ENCODE measurements around the gene LRCOL1. TPM values are rescaled to one million over a fixed set of nuclear protein-coding genes. Genes with fewer than 3 reads are reported as not detected.

The LRCOL1 gene
- total and polyA plus RNA-seq, 2 of the 13 experiments (the other 11 are each of a cell fraction or from before 2014, with no cell fraction given): not detected

GRCh38 chr12:132608231-132609171 is 1.9 kb downstream of the LRCOL1 start (continued):
- TF ChIP-seq NFAT5 (CRISPR knock-in tag; IDR thresholded peaks at IDR 0.05) (0 out of 2 replicates have a peak, but pooled peaks have one; percentile 35), SMARCC2 (IDR thresholded peaks at IDR 0.05) (no peak), NONO (IDR thresholded peaks at IDR 0.05) (no peak), NONO (CRISPR knock-in tag; conservative IDR thresholded peaks at IDR 0.05) (no peak), HOXA9 (CRISPR knock-in tag; IDR thresholded peaks at IDR 0.05; ENCODE audit: borderline replicate concordance) (no peak), MXD4 (CRISPR knock-in tag; IDR thresholded peaks at IDR 0.05) (no peak), TAF1 (CRISPR knock-in tag; IDR thresholded peaks at IDR 0.05) (no peak), TOE1 (CRISPR knock-in tag; IDR thresholded peaks at IDR 0.05) (no peak), ZNF878 (CRISPR knock-in tag; IDR thresholded peaks at IDR 0.05) (peak; percentile 82), ZFP1 (CRISPR knock-in tag; IDR thresholded peaks at IDR 0.05) (no peak), RARA (CRISPR knock-in tag; IDR thresholded peaks at IDR 0.05) (peak; percentile 93), GATA4 (IDR thresholded peaks at IDR 0.05; ENCODE audit: borderline replicate concordance, low read depth) (no peak), ZNF556 (CRISPR knock-in tag; IDR thresholded peaks at IDR 0.05; ENCODE audit: borderline replicate concordance) (peak; percentile 87; the same call in 1 of the 2 replicates), IRF9 (CRISPR knock-in tag; IDR thresholded peaks at IDR 0.05; ENCODE audit: borderline replicate concordance) (peak; percentile 72; the same call in 1 of the 2 replicates), ZNF17 (CRISPR knock-in tag; IDR thresholded peaks at IDR 0.05) (no peak), ZNF432 (CRISPR knock-in tag; IDR thresholded peaks at IDR 0.05; ENCODE audit: borderline replicate concordance) (no peak), HNRNPL (IDR thresholded peaks at IDR 0.05; ENCODE audit: low read depth, low read length) (peak; percentile 69; the same call in 1 of the 2 replicates), ZSCAN20 (CRISPR knock-in tag; IDR thresholded peaks at IDR 0.05; ENCODE audit: borderline replicate concordance) (no peak), MAX (IDR thresholded peaks at IDR 0.05) (peak; percentile 95), FOXK1 (CRISPR knock-in tag; IDR thresholded peaks at IDR 0.05; ENCODE audit: borderline replicate concordance, low read depth) (peak; percentile 52; the same call in 1 of the 2 replicates), SRY (CRISPR knock-in tag; IDR thresholded peaks at IDR 0.05) (no peak), NR2F6 (IDR thresholded peaks at IDR 0.05) (peak; percentile 95), NR2F6 (CRISPR knock-in tag; IDR thresholded peaks at IDR 0.05) (peak; percentile 98), ZNF367 (CRISPR knock-in tag; IDR thresholded peaks at IDR 0.05; ENCODE audit: borderline replicate concordance) (no peak), MIER3 (CRISPR knock-in tag; IDR thresholded peaks at IDR 0.05; ENCODE audit: borderline replicate concordance) (peak; percentile 76; the same call in 1 of the 2 replicates), HDAC6 (IDR thresholded peaks at IDR 0.05; ENCODE audit: low read depth, low read length) (no peak)

All from HepG2 (cell line).